SK-N-SH (cell line): Measurements from ENCODE around the gene ATIC. TPM values are rescaled to one million over a fixed set of nuclear protein-coding genes. Genes with fewer than 3 reads are reported as not detected.

Source experiments
- CTCF ChIA-PET: fragments of 300-600, 350-600 bp; formaldehyde crosslinking; extraction: SDS; loops from one replicate; lab custom pipeline; 2021; lab: Yijun Ruan, JAX
- POLR2A ChIA-PET: fragments of 350-600 bp; sonication (Branson Sonifier 250); formaldehyde crosslinking; extraction: SDS; loops from one replicate; lab custom pipeline; 2020; ENCODE audit warnings: antibody characterized with exemption, inconsistent platforms; lab: Yijun Ruan, JAX
- DNase-seq: peaks from one replicate; pipeline ENCODE4 v3.0.0; 2012
- H2AFZ ChIP-seq: fragments of 200-600 bp; sonication (generic); 2 replicates; pipeline ENCODE4 v1.8.1; 2016; ENCODE audit warnings: antibody characterized with exemption, mild to moderate bottlenecking, low read depth
- H3F3A ChIP-seq: fragments of 200-600 bp; sonication (generic); replicated peaks from 2 replicates; pipeline ENCODE3; 2016; ENCODE audit warnings: antibody characterized with exemption, mild to moderate bottlenecking; ENCODE audit not compliant: insufficient read depth
- H3K27ac ChIP-seq, 2 experiments: fragments of 200-500 bp in 1 of 2; fragments of 200-600 bp in 1 of 2; sonication (Bioruptor generic) in 1 of 2; sonication (generic), shearing (Covaris generic) in 1 of 2; 2 replicates each; pipeline versions ENCODE4 v1.5.1 to v1.6.1; 2014 to 2016; ENCODE audit warnings: low read depth in 2 of 2, inconsistent platforms in 1 of 2, low read length in 1 of 2, mild to moderate bottlenecking in 1 of 2, mixed read lengths in 1 of 2
- H3K27me3 ChIP-seq: fragments of 200-600 bp; sonication (generic), shearing (Covaris generic); 2 replicates; pipeline ENCODE4 v1.6.1; 2016; ENCODE audit warnings: mixed run types; ENCODE audit not compliant: insufficient read depth
- H3K36me3 ChIP-seq, 2 experiments: fragments of 200-500 bp in 1 of 2; fragments of 200-600 bp in 1 of 2; sonication (Bioruptor generic) in 1 of 2; sonication (generic) in 1 of 2; replicated peaks in 1 of 2; 2 replicates each; pipeline versions ENCODE3 to v1.5.1; 2014 to 2016; ENCODE audit warnings: low read length in 1 of 2, mild to moderate bottlenecking in 1 of 2; ENCODE audit not compliant: insufficient read depth in 2 of 2, control insufficient read depth in 1 of 2
- H3K4me1 ChIP-seq, 2 experiments: fragments of 200-500 bp in 1 of 2; fragments of 200-600 bp in 1 of 2; sonication (Bioruptor generic) in 1 of 2; sonication (generic), shearing (Covaris generic) in 1 of 2; 2 replicates each; pipeline versions ENCODE4 v1.5.1 to v1.6.1; 2014 to 2016; ENCODE audit warnings: low read depth in 1 of 2, low read length in 1 of 2, mixed run types in 1 of 2; ENCODE audit not compliant: insufficient read depth in 2 of 2, control insufficient read depth in 1 of 2
- H3K4me2 ChIP-seq: fragments of 200-600 bp; sonication (generic), shearing (Covaris generic); 2 replicates; pipeline ENCODE4 v1.6.1; 2017; ENCODE audit warnings: mixed run types
- H3K4me3 ChIP-seq, 2 experiments: fragments of 200-500 bp in 1 of 2; fragments of 200-600 bp in 1 of 2; sonication (Bioruptor generic) in 1 of 2; sonication (generic), shearing (Covaris generic) in 1 of 2; 2 replicates each; pipeline versions ENCODE4 v1.5.1 to v1.8.1; 2014 to 2016; ENCODE audit warnings: low read depth in 2 of 2, inconsistent platforms in 1 of 2, low read length in 1 of 2, mild to moderate bottlenecking in 1 of 2, mixed read lengths in 1 of 2, moderate library complexity in 1 of 2
- H3K79me2 ChIP-seq: fragments of 200-600 bp; sonication (generic); 2 replicates; pipeline ENCODE4 v1.8.1; 2017; ENCODE audit warnings: mild to moderate bottlenecking; ENCODE audit not compliant: insufficient read depth
- H3K9ac ChIP-seq: fragments of 200-600 bp; sonication (generic); 2 replicates; pipeline ENCODE4 v1.6.1; 2017; ENCODE audit warnings: mixed run types
- H3K9me2 ChIP-seq: fragments of 200-600 bp; sonication (generic); 2 replicates; pipeline ENCODE4 v1.6.1; 2017; ENCODE audit warnings: mixed run types
- H3K9me3 ChIP-seq: fragments of 200-600 bp; sonication (generic); 2 replicates; pipeline ENCODE4 v1.6.1; 2017; ENCODE audit warnings: mixed run types, mild to moderate bottlenecking, moderate library complexity
- H4K20me1 ChIP-seq: fragments of 200-600 bp; sonication (generic); 2 replicates; pipeline ENCODE4 v1.6.1; 2017; ENCODE audit warnings: mild to moderate bottlenecking, mixed run types; ENCODE audit not compliant: insufficient read depth
- CHD2 ChIP-seq: fragments of 150-350 bp; IDR thresholded peaks from 2 replicates; pipeline ENCODE4 v1.6.1; 2018; ENCODE audit warnings: low read length; ENCODE audit not compliant: partially characterized antibody
- EZH2phosphoT487 ChIP-seq: fragments of 200-600 bp; sonication (generic); IDR thresholded peaks from 2 replicates; pipeline ENCODE4 v1.6.1; 2017; ENCODE audit warnings: low read depth, mixed run types, mild to moderate bottlenecking, antibody characterized with exemption, moderate library complexity, borderline replicate concordance
- FOXM1 ChIP-seq: IDR thresholded peaks from 2 replicates; pipeline ENCODE4 v1.4.0; 2012; ENCODE audit warnings: low read depth, mild to moderate bottlenecking
- GABPA ChIP-seq: IDR thresholded peaks from 2 replicates; pipeline ENCODE4 v1.4.0; 2012; ENCODE audit warnings: low read depth, mild to moderate bottlenecking
- GATA2 ChIP-seq: sonication (generic); formaldehyde crosslinking; IDR thresholded peaks from 2 replicates; pipeline ENCODE4 v1.5.0; 2020; ENCODE audit warnings: mild to moderate bottlenecking, missing genetic modification reagents
- NRF1 ChIP-seq: IDR thresholded peaks from 2 replicates; pipeline ENCODE4 v1.6.1; 2012; ENCODE audit warnings: low read depth, mild to moderate bottlenecking, low read length
- RFX5 ChIP-seq: IDR thresholded peaks from 2 replicates; pipeline ENCODE4 v1.6.1; 2012; ENCODE audit warnings: mild to moderate bottlenecking, improper control_type of control experiment, low read length
- SMC3 ChIP-seq: IDR thresholded peaks from 2 replicates; pipeline ENCODE4 v1.6.1; 2012; ENCODE audit warnings: low read depth, low read length, improper control_type of control experiment
- YY1 ChIP-seq: IDR thresholded peaks from 2 replicates; pipeline ENCODE4 v1.4.0; 2012; ENCODE audit warnings: low read depth, mild to moderate bottlenecking
- WGBS: methylation state at CpG from one replicate; pipeline ENCODE4 v1.1.6; 2017; ENCODE audit warnings: low lambda C conversion rate; 5-methylcytosine and 5-hydroxymethylcytosine counted together
- polyA plus RNA-seq, 3 experiments: library from polyadenylated mRNA; depleted of rRNA; stranded (reverse); fragments of >200 nt; gene quantifications; 2 replicates each; pipeline ENCODE4 v1.2.3, GENCODE V29; 2012
- TF ChIP-seq, protein P1 (sequence below): fragments of 200-600 bp; sonication (generic); IDR thresholded peaks from 2 replicates; pipeline ENCODE4 v1.6.1; 2017; ENCODE audit warnings: antibody characterized with exemption, mild to moderate bottlenecking, moderate library complexity
- TF ChIP-seq, protein P2 (sequence below): IDR thresholded peaks from 2 replicates; pipeline ENCODE4 v1.4.0; 2012; ENCODE audit warnings: low read depth, borderline replicate concordance

The ATIC gene
- polyA plus RNA-seq, 1 of the 3 experiments (the other 2 are of a cell fraction): 108 TPM

DNA sequence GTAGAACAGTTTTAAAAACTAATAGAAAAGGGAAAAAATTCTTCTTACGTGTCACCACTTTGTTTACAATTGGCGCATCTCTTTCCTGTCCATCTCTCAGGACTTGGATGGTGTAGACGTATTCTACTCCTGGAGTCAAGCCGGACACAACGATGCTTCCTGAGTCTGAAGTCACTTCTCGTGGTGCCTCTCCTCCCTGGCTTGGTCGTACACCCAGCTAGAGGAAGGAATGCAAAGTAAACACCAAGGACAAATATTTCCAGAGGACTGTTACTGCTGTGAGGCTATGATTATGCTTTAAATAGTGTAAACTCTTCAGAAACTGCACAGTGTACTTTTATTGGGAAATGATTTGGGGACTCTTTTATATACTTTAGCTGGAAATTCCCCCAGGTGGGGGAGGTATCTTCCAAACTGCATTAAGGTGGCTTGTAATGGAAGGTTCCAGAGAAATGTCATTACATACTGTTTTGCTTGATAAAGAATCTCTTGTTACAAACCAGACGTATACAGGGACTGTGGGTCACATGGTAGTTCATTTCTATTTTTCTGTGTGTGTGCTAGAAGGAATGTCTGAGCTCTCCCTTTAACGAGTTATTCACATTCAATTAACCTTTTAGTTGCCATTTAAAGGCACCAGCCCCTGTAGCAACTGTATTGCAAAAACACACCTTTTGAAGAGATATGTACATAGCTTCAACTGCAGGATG, 85.9 kb downstream of the ATIC start:
- no peak for TF ChIP-seq YY1
- TF ChIP-seq, protein P1, sequence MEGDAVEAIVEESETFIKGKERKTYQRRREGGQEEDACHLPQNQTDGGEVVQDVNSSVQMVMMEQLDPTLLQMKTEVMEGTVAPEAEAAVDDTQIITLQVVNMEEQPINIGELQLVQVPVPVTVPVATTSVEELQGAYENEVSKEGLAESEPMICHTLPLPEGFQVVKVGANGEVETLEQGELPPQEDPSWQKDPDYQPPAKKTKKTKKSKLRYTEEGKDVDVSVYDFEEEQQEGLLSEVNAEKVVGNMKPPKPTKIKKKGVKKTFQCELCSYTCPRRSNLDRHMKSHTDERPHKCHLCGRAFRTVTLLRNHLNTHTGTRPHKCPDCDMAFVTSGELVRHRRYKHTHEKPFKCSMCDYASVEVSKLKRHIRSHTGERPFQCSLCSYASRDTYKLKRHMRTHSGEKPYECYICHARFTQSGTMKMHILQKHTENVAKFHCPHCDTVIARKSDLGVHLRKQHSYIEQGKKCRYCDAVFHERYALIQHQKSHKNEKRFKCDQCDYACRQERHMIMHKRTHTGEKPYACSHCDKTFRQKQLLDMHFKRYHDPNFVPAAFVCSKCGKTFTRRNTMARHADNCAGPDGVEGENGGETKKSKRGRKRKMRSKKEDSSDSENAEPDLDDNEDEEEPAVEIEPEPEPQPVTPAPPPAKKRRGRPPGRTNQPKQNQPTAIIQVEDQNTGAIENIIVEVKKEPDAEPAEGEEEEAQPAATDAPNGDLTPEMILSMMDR: peak; percentile 19
- no peak for TF ChIP-seq GABPA
- peaks cover 63% of the 10 kb centered on the region for H4K20me1 ChIP-seq
- H3F3A ChIP-seq: peaks cover 90% of the 10 kb centered on the region
- ChIA-PET POLR2A (no interaction called here), CTCF (no interaction called here)
- H3K9me2 ChIP-seq: no peaks in the 10 kb centered on the region
- no peaks in the 10 kb centered on the region for H3K27me3 ChIP-seq
- H3K79me2 ChIP-seq: peaks cover 79% of the 10 kb centered on the region
- peaks cover 0 to 20% of the 10 kb centered on the region in 2 experiments; a peak in 1 of 4 replicates for H3K4me1 ChIP-seq
- H3K4me3 ChIP-seq: no peak overlapping the region
- H3K27ac ChIP-seq: peak overlapping the region in 1 of 2 experiments; percentile 51; a peak in 2 of 4 replicates
- H3K9me3 ChIP-seq: no peaks in the 10 kb centered on the region
- H2AFZ ChIP-seq: no peak overlapping the region
- H3K9ac ChIP-seq: no peak overlapping the region
- no peak for DNase-seq
- WGBS: 72% methylated on average over 9 of the region's 9 CpGs
- peaks cover 56 to 98% of the 10 kb centered on the region in 2 experiments for H3K36me3 ChIP-seq
- no peak overlapping the region for H3K4me2 ChIP-seq

DNA sequence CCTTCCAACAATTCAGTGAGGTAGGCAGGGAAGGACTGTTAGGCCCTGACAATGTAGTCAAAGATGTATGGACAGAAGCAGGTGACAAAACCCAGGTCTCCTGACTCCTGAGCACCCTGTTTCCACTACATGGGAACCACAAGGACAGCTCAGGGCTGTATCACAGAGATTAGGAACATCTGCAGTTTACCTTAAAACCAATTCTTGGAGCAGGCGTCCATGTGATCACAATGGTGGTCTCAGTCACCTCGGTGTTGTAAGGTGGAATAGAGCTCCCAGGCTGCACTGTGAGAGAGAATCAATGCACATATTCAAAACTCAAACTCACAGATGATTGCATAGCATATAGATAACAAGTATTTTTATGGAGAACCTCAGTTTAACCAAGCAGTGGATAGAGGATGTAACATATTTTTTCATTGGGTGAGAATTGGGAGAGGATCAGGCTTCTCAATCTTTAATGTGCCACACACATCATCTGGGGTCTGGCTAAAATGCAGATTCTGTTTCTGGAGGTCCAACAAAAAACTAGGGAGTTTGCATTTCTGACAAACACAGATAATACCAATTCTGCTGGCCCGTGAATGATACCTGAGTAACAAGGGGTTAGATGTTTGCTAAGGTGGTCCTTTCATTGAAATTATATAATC, 87.3 kb downstream of the ATIC start:
- ChIA-PET CTCF (interaction anchor here (0.7 kb wide), 1 partner anchor 11 kb away, joined by 3 read pairs; no protein-coding TSS in a partner anchor), POLR2A (no interaction called here)
- peaks cover 0 to 29% of the 10 kb centered on the region in 2 experiments; a peak in 1 of 4 replicates for H3K4me1 ChIP-seq
- peaks cover 94% of the 10 kb centered on the region for H3F3A ChIP-seq
- peak overlapping the region; percentile 6 for H3K4me2 ChIP-seq
- H3K4me3 ChIP-seq: no peak overlapping the region
- DNase-seq: no peak
- peaks cover 56 to 98% of the 10 kb centered on the region in 2 experiments for H3K36me3 ChIP-seq
- no peak overlapping the region for H2AFZ ChIP-seq
- TF ChIP-seq EZH2phosphoT487: no peak
- TF ChIP-seq, protein P2, sequence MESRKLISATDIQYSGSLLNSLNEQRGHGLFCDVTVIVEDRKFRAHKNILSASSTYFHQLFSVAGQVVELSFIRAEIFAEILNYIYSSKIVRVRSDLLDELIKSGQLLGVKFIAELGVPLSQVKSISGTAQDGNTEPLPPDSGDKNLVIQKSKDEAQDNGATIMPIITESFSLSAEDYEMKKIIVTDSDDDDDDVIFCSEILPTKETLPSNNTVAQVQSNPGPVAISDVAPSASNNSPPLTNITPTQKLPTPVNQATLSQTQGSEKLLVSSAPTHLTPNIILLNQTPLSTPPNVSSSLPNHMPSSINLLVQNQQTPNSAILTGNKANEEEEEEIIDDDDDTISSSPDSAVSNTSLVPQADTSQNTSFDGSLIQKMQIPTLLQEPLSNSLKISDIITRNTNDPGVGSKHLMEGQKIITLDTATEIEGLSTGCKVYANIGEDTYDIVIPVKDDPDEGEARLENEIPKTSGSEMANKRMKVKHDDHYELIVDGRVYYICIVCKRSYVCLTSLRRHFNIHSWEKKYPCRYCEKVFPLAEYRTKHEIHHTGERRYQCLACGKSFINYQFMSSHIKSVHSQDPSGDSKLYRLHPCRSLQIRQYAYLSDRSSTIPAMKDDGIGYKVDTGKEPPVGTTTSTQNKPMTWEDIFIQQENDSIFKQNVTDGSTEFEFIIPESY: no peak
- no peak for TF ChIP-seq CHD2
- no peak for TF ChIP-seq RFX5
- TF ChIP-seq SMC3: no peak
- no peak for TF ChIP-seq GATA2 (CRISPR knock-in tag)
- TF ChIP-seq NRF1: no peak
- no peak for TF ChIP-seq FOXM1
- TF ChIP-seq YY1: no peak
- WGBS: 80% methylated on average over 3 of the region's 3 CpGs
- peaks cover 73% of the 10 kb centered on the region for H4K20me1 ChIP-seq
- no peaks in the 10 kb centered on the region for H3K9me2 ChIP-seq
- no peaks in the 10 kb centered on the region for H3K9me3 ChIP-seq
- H3K27ac ChIP-seq: peak overlapping the region in 1 of 2 experiments; percentile 51; a peak in 2 of 4 replicates
- no peaks in the 10 kb centered on the region for H3K27me3 ChIP-seq
- peaks cover 80% of the 10 kb centered on the region for H3K79me2 ChIP-seq
- H3K9ac ChIP-seq: no peak overlapping the region

Other genes with a start within 250 kb of the ATIC start
- gene ABCA12, start 173.4 kb upstream of the ATIC start, polyA plus RNA-seq (2012; rRNA removed): 0.07 and 0.11 TPM in 2 replicates
- 1,637 and 1,671 TPM in 2 replicates for gene FN1, start 124.0 kb downstream of the ATIC start, polyA plus RNA-seq (2012; rRNA removed)